ENCODE measurements around the gene DIAPH2.

The DIAPH2 gene

DNA sequence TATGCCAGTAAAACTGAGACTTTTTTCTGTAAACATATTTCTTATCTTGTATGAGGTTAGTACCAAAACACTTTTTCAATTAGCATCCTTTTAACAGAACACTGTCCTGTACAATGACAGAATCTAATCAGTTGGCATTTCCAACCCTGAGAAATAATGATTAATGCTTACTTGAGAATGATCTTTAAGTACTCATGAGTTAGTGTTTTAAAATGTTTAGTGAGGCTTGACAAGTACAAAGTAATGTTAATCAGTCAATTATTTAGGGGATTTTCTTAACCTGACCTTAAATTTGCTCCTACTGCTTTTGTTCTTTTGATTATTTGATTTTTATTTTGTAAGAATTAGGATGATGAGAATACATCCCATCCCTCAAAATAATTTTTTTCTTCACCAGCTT, 695.6 kb downstream of the DIAPH2 start:
- H3K27me3 ChIP-seq (replicated peaks; ENCODE audit: insufficient read depth, low read length) = no peaks in the 10 kb centered on the region
- no peaks in the 10 kb centered on the region for H3K36me3 ChIP-seq (replicated peaks; ENCODE audit: insufficient read depth, low read length)

DNA sequence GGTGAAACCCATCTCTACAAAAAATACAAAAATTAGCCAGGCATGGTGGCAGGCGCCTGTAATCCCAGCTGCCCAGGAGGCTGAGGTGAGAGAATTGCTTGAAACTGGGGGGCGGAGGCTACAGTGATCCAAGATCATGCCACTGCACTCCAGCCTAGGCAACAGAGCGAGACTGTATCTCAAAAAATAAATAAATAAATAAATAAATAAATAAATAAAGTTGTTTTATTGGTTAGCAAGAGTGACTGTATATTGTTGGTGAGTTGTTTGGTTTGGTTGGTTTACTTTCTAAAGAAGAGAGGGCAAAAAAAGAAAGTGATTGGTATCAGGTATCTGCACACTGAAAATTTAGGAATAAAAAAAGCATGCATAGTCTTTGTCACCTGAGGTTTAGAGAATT, 700.0 kb downstream of the DIAPH2 start:
- TF ChIP-seq EZH2 (optimal IDR thresholded peaks at IDR 0.05; ENCODE audit: low read depth, low read length) (no peak), EZH2phosphoT487 (IDR thresholded peaks at IDR 0.05; ENCODE audit: low read length) (no peak), CTCF (IDR thresholded peaks at IDR 0.05; ENCODE audit: low read length) (no peak)
- Histone ChIP-seq H3K9me2 (replicated peaks; ENCODE audit: insufficient read depth, low read length) (no peaks in the 10 kb centered on the region), H3K79me2 (ENCODE audit: low read length) (no peaks in the 10 kb centered on the region), H3K4me1 (ENCODE audit: low read length) (no peaks in the 10 kb centered on the region), H2AFZ (ENCODE audit: low read length) (no peak overlapping the region), H3K27me3 (replicated peaks; ENCODE audit: insufficient read depth, low read length) (no peaks in the 10 kb centered on the region), H3K9me3 (replicated peaks; ENCODE audit: insufficient read depth, low read length) (no peaks in the 10 kb centered on the region), H3K36me3 (replicated peaks; ENCODE audit: insufficient read depth, low read length) (no peaks in the 10 kb centered on the region), H4K20me1 (ENCODE audit: insufficient read depth, low read length) (no peaks in the 10 kb centered on the region), H3K4me3 (ENCODE audit: low read length) (no peak overlapping the region), H3F3A (ENCODE audit: insufficient read depth, low read length) (no peaks in the 10 kb centered on the region), H3K4me2 (ENCODE audit: low read depth, low read length) (no peak overlapping the region), H3K9ac (ENCODE audit: low read length) (no peak overlapping the region), H3K27ac (ENCODE audit: low read length) (no peak overlapping the region)
- DNase-seq = no peak

More for the DNA sequence above, 695.6 kb downstream of the DIAPH2 start:
- Histone ChIP-seq H3K4me3 (ENCODE audit: low read length) (no peak overlapping the region), H3K9ac (ENCODE audit: low read length) (no peak overlapping the region), H3K9me2 (replicated peaks; ENCODE audit: insufficient read depth, low read length) (no peaks in the 10 kb centered on the region), H3K4me2 (ENCODE audit: low read depth, low read length) (no peak overlapping the region), H3K79me2 (ENCODE audit: low read length) (no peaks in the 10 kb centered on the region), H4K20me1 (ENCODE audit: insufficient read depth, low read length) (no peaks in the 10 kb centered on the region), H2AFZ (ENCODE audit: low read length) (no peak overlapping the region), H3K27ac (ENCODE audit: low read length) (no peak overlapping the region), H3K4me1 (ENCODE audit: low read length) (no peaks in the 10 kb centered on the region), H3K9me3 (replicated peaks; ENCODE audit: insufficient read depth, low read length) (no peaks in the 10 kb centered on the region), H3F3A (ENCODE audit: insufficient read depth, low read length) (no peaks in the 10 kb centered on the region)
- no peak for DNase-seq
- TF ChIP-seq EZH2 (optimal IDR thresholded peaks at IDR 0.05; ENCODE audit: low read depth, low read length) (no peak), EZH2phosphoT487 (IDR thresholded peaks at IDR 0.05; ENCODE audit: low read length) (no peak), CTCF (IDR thresholded peaks at IDR 0.05; ENCODE audit: low read length) (no peak)

DNA sequence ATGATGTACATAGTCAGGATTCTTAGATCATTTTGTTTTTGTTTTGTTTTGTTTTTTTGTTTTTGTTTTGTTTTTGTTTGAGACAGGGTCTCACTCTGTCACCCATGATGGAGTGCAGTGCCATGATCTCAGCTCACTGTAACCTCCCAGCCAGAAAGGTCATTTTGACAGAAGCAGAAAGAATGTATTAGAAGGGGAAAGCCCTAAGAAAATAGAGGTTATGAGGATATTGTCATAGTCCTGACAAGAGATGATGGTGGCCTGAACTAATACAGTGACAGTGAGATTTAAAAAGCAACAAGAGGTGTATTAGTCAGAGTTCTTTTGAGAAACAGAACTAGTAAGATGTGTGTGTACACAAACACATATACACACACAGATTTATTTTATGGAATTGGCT, 702.4 kb downstream of the DIAPH2 start:
- Histone ChIP-seq H3K9ac (ENCODE audit: low read length) (no peak overlapping the region), H3K27me3 (replicated peaks; ENCODE audit: insufficient read depth, low read length) (no peaks in the 10 kb centered on the region), H3K4me1 (ENCODE audit: low read length) (no peaks in the 10 kb centered on the region), H3K4me3 (ENCODE audit: low read length) (no peak overlapping the region), H2AFZ (ENCODE audit: low read length) (no peak overlapping the region), H4K20me1 (ENCODE audit: insufficient read depth, low read length) (no peaks in the 10 kb centered on the region), H3K36me3 (replicated peaks; ENCODE audit: insufficient read depth, low read length) (no peaks in the 10 kb centered on the region), H3K9me3 (replicated peaks; ENCODE audit: insufficient read depth, low read length) (no peaks in the 10 kb centered on the region), H3K27ac (ENCODE audit: low read length) (no peak overlapping the region), H3K79me2 (ENCODE audit: low read length) (no peaks in the 10 kb centered on the region), H3K4me2 (ENCODE audit: low read depth, low read length) (no peak overlapping the region), H3K9me2 (replicated peaks; ENCODE audit: insufficient read depth, low read length) (no peaks in the 10 kb centered on the region), H3F3A (ENCODE audit: insufficient read depth, low read length) (no peaks in the 10 kb centered on the region)
- DNase-seq = no peak
- no peak for TF ChIP-seq CTCF (IDR thresholded peaks at IDR 0.05; ENCODE audit: low read length)
- no peak for TF ChIP-seq EZH2phosphoT487 (IDR thresholded peaks at IDR 0.05; ENCODE audit: low read length)
- TF ChIP-seq EZH2 (optimal IDR thresholded peaks at IDR 0.05; ENCODE audit: low read depth, low read length) = no peak
